HG02938 (cell line): ENCODE measurements around the gene PCGF3.

Experiments used
- ATAC-seq: cut with Tn5 transposase; IDR thresholded peaks from one replicate; pipeline ENCODE4 v1.9.1; 2021; ENCODE audit warnings: mild to moderate bottlenecking, moderate library complexity; ENCODE audit not compliant: unreplicated experiment

Gene PCGF3

GRCh38 chr4:819401-820229 is 114.0 kb downstream of the PCGF3 start:
- no peak for ATAC-seq
